Caco-2 (cell line): ENCODE data around the gene PKP2. TPM values are rescaled to one million over a fixed set of nuclear protein-coding genes. Genes with fewer than 3 reads are reported as not detected.

ENCODE experiments used
- BruUV-seq: library from RNA; stranded (reverse); fragments of 400-500 nt; replicated peaks from 2 replicates; lab custom pipeline; 2021; lab: Mats Ljungman, UMichigan
- CTCF ChIA-PET: fragments of 300-600 bp; sonication (Branson Sonifier 250); formaldehyde crosslinking; loops from one replicate; lab custom pipeline; 2022; ENCODE audit warnings: antibody characterized with exemption; lab: Charles Lee
- POLR2A ChIA-PET: fragments of 300-600 bp; sonication (Branson Sonifier 250); formaldehyde crosslinking; loops from one replicate; lab custom pipeline; 2022; ENCODE audit warnings: antibody characterized with exemption; lab: Charles Lee
- DNase-seq, 2 experiments: peaks; one replicate each; pipeline versions ENCODE4 v3.0.0 to v3.0.0-alpha.2; 2020 to 2022
- H3K27me3 ChIP-seq: replicated peaks from 2 replicates; pipeline ENCODE4 v1.6.0; 2011; ENCODE audit warnings: low read length; ENCODE audit not compliant: control insufficient read depth, insufficient read depth
- H3K36me3 ChIP-seq: 2 replicates; pipeline ENCODE4 v1.5.1; 2011; ENCODE audit warnings: low read length; ENCODE audit not compliant: control insufficient read depth, insufficient read depth
- H3K4me1 ChIP-seq: fragments of 250-450 bp; sonication (Bioruptor Pico); 2 replicates; pipeline ENCODE4 v1.5.1; 2020; ENCODE audit warnings: mild to moderate bottlenecking
- H3K4me3 ChIP-seq: 2 replicates; pipeline ENCODE4 v1.5.1; 2011; ENCODE audit warnings: low read depth, mild to moderate bottlenecking, control low read depth, low read length
- H3K9me3 ChIP-seq: fragments of 250-450 bp; sonication (Bioruptor Pico); 2 replicates; pipeline ENCODE4 v1.5.1; 2020; ENCODE audit warnings: mild to moderate bottlenecking, moderate library complexity
- H3K27ac Mint-ChIP-seq: one replicate; pipeline ENCODE4 v1.8.0; 2022; ENCODE audit warnings: mixed read lengths; ENCODE audit not compliant: unreplicated experiment
- H3K27me3 Mint-ChIP-seq: one replicate; pipeline ENCODE4 v1.8.0; 2022; ENCODE audit warnings: mixed read lengths; ENCODE audit not compliant: insufficient read depth, unreplicated experiment
- H3K36me3 Mint-ChIP-seq: one replicate; pipeline ENCODE4 v1.8.0; 2022; ENCODE audit warnings: mild to moderate bottlenecking, mixed read lengths; ENCODE audit not compliant: insufficient read depth, unreplicated experiment
- H3K4me1 Mint-ChIP-seq: one replicate; pipeline ENCODE4 v1.8.0; 2022; ENCODE audit warnings: low read depth, mixed read lengths; ENCODE audit not compliant: unreplicated experiment
- H3K4me3 Mint-ChIP-seq: one replicate; pipeline ENCODE4 v1.8.0; 2022; ENCODE audit warnings: mild to moderate bottlenecking, moderate library complexity, mixed read lengths; ENCODE audit not compliant: unreplicated experiment
- H3K9me3 Mint-ChIP-seq: one replicate; pipeline ENCODE4 v1.8.0; 2022; ENCODE audit warnings: mixed read lengths; ENCODE audit not compliant: unreplicated experiment
- intact Hi-C: fragments of 100-400 bp; cut with micrococcal nuclease; formaldehyde crosslinking; loops from one replicate; pipeline ENCODE4 v1.10.0; 2022; ENCODE audit not compliant: unreplicated experiment
- total RNA-seq: library from RNA; stranded (reverse); gene quantifications from 2 replicates; pipeline ENCODE4 v1.2.3, GENCODE V29; 2022
- TF ChIP-seq, protein P1 (sequence below), 2 experiments: fragments of 200-600 bp in 1 of 2; IDR thresholded peaks; 1 replicate in 1 of 2; 2 replicates in 1 of 2; pipeline versions ENCODE4 v1.5.1 to v1.8.0; 2011 to 2022; ENCODE audit warnings: antibody characterized with exemption in 1 of 2, control low read depth in 1 of 2, inconsistent platforms in 1 of 2, low read depth in 1 of 2, low read length in 1 of 2, mild to moderate bottlenecking in 1 of 2, moderate library complexity in 1 of 2; ENCODE audit not compliant: insufficient read depth in 1 of 2, severe bottlenecking in 1 of 2, unreplicated experiment in 1 of 2

The PKP2 gene
- total RNA-seq, 1 experiment from 2014 or later = 249 TPM

DNA sequence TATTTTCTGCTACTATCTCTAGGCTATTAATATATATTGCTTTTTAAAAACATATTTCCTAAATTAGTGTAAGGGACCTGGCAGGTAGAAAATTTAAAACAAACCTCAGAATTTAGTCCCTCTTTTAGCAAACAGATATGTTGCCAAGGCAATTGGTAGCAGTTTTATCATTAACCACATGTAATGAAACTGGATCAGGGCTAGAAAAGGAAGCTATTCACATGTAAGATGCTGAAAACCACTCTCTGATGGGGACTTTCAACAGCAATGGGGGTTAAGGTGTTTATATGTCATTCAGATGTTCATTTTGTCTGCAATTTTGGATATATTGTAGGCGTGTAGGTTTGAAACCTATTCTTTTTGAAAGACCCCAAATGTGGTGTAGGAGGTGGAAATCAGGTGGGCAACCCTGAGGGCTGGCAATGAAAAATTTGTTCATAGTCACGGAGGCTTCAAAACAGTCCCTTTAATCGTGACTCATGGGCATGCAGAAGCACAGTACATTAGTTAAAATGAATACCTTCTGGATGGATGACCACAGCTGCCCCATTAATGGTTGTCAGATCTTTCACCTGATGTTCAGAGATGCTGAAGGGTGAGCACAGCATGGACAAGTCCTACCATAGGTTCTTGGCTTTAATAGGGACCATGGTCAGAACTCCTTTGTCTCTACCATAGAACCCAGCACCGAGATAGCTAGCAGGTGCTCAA, 5.9 kb upstream of the PKP2 start:
- DNase-seq = no peak
- peak overlapping the region; percentile 34 for H3K4me3 Mint-ChIP-seq
- intact Hi-C loops = no loop called here
- H3K27me3 Mint-ChIP-seq = no peaks in the 10 kb centered on the region
- BruUV-seq = no TSS peak
- H3K4me1 ChIP-seq = peaks cover 85% of the 10 kb centered on the region
- no peak overlapping the region for H3K4me3 ChIP-seq
- H3K27ac Mint-ChIP-seq = peak overlapping the region; percentile 57
- H3K36me3 Mint-ChIP-seq = peaks cover 15% of the 10 kb centered on the region
- no peaks in the 10 kb centered on the region for H3K9me3 ChIP-seq
- no peaks in the 10 kb centered on the region for H3K9me3 Mint-ChIP-seq
- ChIA-PET CTCF (interaction anchor here (1.0 kb wide), 1 partner anchor 1040 kb away, joined by 3 read pairs; no protein-coding TSS in a partner anchor), POLR2A (interaction anchor here (1.2 to 1.6 kb wide), 3 partner anchors 9 to 147 kb away, joined by 3 to 18 read pairs (median 5); partner anchors contain the start of gene YARS2)
- TF ChIP-seq, protein P1, sequence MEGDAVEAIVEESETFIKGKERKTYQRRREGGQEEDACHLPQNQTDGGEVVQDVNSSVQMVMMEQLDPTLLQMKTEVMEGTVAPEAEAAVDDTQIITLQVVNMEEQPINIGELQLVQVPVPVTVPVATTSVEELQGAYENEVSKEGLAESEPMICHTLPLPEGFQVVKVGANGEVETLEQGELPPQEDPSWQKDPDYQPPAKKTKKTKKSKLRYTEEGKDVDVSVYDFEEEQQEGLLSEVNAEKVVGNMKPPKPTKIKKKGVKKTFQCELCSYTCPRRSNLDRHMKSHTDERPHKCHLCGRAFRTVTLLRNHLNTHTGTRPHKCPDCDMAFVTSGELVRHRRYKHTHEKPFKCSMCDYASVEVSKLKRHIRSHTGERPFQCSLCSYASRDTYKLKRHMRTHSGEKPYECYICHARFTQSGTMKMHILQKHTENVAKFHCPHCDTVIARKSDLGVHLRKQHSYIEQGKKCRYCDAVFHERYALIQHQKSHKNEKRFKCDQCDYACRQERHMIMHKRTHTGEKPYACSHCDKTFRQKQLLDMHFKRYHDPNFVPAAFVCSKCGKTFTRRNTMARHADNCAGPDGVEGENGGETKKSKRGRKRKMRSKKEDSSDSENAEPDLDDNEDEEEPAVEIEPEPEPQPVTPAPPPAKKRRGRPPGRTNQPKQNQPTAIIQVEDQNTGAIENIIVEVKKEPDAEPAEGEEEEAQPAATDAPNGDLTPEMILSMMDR (IDR thresholded peaks at IDR 0.05; ENCODE audit: insufficient read depth in 1 of 2, low read depth in 1 of 2, low read length in 1 of 2, severe bottlenecking in 1 of 2, unreplicated experiment in 1 of 2) = no peak
- H3K36me3 ChIP-seq = no peaks in the 10 kb centered on the region
- H3K4me1 Mint-ChIP-seq = peaks cover 74% of the 10 kb centered on the region
- no peaks in the 10 kb centered on the region for H3K27me3 ChIP-seq

DNA sequence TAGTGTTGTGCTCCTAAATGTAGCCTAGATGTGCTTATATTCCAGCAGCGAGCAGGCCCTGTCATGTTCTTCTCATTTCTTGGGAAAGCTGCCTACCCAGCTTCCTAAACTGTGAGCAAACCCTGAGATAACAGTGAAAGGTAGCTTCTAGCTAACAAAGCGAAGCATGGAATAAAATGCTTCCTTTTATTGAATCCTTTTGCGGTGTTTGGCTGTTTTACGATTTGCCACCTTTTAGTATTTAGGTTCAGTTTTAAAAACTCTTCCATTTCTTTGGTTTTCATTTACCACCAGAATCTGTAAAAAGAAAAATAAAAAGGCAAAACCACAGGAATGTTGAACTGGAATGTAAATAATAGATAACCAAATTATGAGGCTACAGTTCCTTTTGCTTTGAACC, 5.0 kb upstream of the PKP2 start:
- H3K9me3 ChIP-seq = no peaks in the 10 kb centered on the region
- TF ChIP-seq, protein P1 (IDR thresholded peaks at IDR 0.05; ENCODE audit: insufficient read depth in 1 of 2, low read depth in 1 of 2, low read length in 1 of 2, severe bottlenecking in 1 of 2, unreplicated experiment in 1 of 2) = no peak
- CTCF ChIA-PET = interaction anchor here (0.6 kb wide), 1 partner anchor 146 kb away, joined by 4 read pairs; the partner anchor contains the start of gene YARS2
- no peaks in the 10 kb centered on the region for H3K27me3 Mint-ChIP-seq
- H3K4me1 ChIP-seq = peaks cover 77% of the 10 kb centered on the region
- no peaks in the 10 kb centered on the region for H3K27me3 ChIP-seq
- H3K36me3 ChIP-seq = no peaks in the 10 kb centered on the region
- no peaks in the 10 kb centered on the region for H3K9me3 Mint-ChIP-seq
- POLR2A ChIA-PET = interaction anchor here (1.2 to 1.6 kb wide), 2 partner anchors 8 to 146 kb away, joined by 5 to 18 read pairs; partner anchors contain the start of gene YARS2
- H3K4me3 ChIP-seq = no peak overlapping the region
- peak overlapping the region; percentile 57 for H3K27ac Mint-ChIP-seq
- peak overlapping the region; percentile 51 for H3K4me3 Mint-ChIP-seq
- BruUV-seq = no TSS peak
- DNase-seq = peak in 1 of 2 experiments; percentile 57
- intact Hi-C loops = loop anchor here (1.0 kb wide), 2 partner anchors 8 to 82 kb away; no protein-coding TSS in a partner anchor
- H3K4me1 Mint-ChIP-seq = peaks cover 72% of the 10 kb centered on the region
- H3K36me3 Mint-ChIP-seq = peaks cover 21% of the 10 kb centered on the region

DNA sequence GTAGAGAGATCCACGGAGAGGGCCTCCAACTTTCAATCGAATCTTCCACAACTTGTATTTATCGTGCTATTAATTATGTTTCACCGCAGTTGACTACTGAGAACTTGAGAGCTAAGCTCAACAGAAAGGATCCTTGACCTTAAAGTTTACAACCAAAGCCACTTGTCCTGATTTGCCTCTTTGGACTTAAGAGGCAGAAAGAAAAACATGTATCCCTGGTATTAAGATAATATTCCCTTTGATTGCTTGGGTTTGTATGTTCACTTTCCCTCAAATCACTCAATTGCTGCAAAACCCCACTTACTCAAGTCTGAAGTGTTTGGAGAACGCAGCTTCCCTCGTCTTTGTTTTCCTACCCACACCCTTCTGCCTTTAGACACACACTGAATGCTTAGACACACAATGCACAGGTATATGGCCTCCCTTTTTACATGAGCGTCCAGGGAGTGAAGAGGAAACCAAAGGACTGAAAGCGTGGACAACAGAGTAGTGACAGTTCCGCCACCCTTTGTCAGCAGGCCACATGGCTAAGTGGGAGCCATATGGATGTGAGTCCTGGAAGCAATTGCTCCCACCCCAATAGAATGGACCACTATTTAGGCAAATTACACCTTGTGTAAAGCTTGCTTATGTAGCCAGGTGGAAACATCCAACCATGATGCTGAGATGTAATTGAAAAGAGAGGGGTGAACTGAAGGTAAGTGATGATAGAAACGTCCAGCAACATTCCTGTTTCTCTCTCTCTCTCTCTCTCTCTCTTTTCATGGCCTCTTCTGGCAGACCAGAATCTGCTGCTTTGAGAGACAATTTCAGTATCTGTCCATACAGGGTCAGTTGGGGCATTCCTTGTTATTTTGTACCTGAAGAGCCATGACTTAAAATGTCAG, 1.4 kb upstream of the PKP2 start:
- Histone ChIP-seq H3K4me3 (peak overlapping the region; percentile 45), H3K36me3 (no peaks in the 10 kb centered on the region), H3K27me3 (no peaks in the 10 kb centered on the region), H3K4me1 (peaks cover 55% of the 10 kb centered on the region), H3K9me3 (no peaks in the 10 kb centered on the region)
- ChIA-PET POLR2A (interaction anchor here (1.4 to 2.0 kb wide), 2 partner anchors 142 kb away, joined by 3 to 25 read pairs; partner anchors contain the start of gene YARS2), CTCF (interaction anchor here (0.5 to 1.8 kb wide), 2 partner anchors 142 to 379 kb away, joined by 5 to 15 read pairs; partner anchors contain the start of gene YARS2)
- BruUV-seq = no TSS peak
- Mint-ChIP-seq H3K27ac (peak overlapping the region; percentile 87), H3K9me3 (no peaks in the 10 kb centered on the region), H3K4me3 (peak overlapping the region; percentile 83), H3K36me3 (peaks cover 57% of the 10 kb centered on the region), H3K27me3 (no peaks in the 10 kb centered on the region), H3K4me1 (peaks cover 50% of the 10 kb centered on the region)
- intact Hi-C loops = loop anchor here (1.0 to 5.0 kb wide), 3 partner anchors 21 to 451 kb away; partner anchors contain the start of gene YARS2
- TF ChIP-seq, protein P1 (IDR thresholded peaks at IDR 0.05; ENCODE audit: insufficient read depth in 1 of 2, low read depth in 1 of 2, low read length in 1 of 2, severe bottlenecking in 1 of 2, unreplicated experiment in 1 of 2) = no peak
- peak in 1 of 2 experiments; percentile 47 for DNase-seq
